SHP77 (cell line): Measurements from ENCODE around the gene EFCAB11.

ENCODE experiments used
- DNase-seq, 2 experiments: peaks; one replicate each; lab custom pipeline; 2025; lab: John Stamatoyannopoulos, UW

The EFCAB11 gene, protein sequence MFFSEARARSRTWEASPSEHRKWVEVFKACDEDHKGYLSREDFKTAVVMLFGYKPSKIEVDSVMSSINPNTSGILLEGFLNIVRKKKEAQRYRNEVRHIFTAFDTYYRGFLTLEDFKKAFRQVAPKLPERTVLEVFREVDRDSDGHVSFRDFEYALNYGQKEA

GRCh38 chr14:89954070-89955021 lies at the start of gene EFCAB11:
TSS of gene EFCAB11 (minus strand) at chr14:89954730. CDS start at chr14:89954660, 70 bp downstream.
- DNase-seq = peak; percentile 99

DNA sequence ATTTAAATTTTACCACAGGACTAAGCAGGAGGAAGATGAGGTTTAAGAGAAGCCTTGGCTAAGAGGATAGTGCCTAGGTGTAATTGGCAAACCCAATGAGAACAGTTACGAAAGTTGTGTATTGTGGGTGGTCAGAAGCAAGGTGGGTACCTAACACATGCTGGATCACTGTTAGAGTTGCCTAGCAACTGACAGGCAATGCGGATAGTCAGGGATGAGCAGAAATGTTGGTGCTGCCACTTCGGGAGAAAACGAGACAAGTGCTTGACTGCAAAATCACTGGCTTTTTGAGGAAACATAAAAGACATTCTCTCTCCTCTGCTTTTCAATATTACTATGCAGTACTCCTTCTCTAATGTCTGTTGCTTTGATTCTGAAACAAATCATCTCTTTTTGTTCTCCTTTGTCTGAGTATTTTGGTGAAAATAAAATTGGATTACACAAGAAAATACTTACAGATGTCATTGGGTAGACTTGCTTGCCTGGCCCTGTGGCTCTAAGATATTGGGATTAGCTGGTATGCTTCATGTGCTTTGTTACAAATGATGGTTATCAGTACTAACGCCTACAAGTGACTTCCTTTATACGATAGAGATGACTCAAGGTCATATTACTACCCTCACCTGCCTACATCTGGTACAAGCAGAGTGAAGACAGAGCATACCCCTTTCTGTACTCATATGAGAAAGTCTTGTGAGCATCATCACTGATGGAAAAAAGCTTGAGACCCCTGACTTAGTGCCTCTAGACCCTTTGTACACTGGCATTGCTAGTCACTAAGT lies 49.2 kb upstream of the EFCAB11 start:
- DNase-seq = no peak

- DNase-seq = no peak
Observed at GRCh38 chr14:90000935-90001334, 46.4 kb upstream of the EFCAB11 start.

- DNase-seq = no peak
Observed at GRCh38 chr14:89996963-89997362, 42.4 kb upstream of the EFCAB11 start.

DNA sequence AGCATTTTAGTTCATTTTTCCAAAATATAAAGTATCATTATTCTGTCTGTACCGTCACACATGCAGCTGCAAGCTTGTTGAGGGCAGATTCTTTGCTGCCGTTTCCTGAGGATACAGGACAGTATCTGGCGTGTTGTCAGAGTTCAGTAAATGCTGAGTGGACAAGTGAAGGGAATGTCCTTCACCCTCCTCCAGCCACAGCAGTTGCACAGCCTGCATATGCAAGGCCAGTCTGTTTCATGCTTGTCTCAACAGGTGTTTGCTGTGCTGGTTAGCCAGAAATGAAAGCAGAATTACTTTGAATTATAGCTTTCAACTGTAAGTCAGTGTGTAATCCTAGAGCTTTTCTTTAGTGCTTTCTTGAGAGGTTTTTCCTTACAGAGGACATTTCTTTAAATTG lies 37.7 kb upstream of the EFCAB11 start:
- DNase-seq = no peak

DNA sequence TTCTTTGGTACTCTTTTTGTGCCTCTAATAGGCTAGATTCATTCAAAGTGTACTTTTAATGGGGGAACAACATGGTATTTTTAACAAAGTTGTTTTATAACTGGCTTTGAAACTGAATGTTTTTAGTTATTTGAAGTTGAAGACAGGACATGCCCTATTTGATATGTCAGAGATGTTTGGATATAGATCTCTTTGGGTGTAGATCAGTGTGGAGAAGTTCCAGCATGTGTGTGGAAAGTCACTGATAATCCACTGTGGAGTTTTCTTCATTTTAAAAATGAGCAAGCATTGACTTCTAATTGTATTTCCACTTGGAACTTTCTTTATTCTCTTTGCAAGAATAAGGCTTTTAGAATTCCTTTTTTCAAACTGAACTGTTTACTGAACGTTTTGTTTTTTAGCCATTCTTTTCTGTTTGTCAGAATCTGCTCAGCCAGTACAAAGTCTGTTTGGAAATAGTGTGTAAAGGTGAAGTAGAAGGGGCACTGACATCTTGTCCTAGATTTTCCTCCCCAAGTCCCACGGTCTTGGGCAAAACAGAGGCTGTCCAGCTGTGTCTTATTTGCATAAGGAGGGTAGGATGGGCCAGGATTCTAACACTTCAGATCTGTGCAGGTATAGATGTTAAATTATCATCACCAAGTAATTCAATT lies 36.2 kb upstream of the EFCAB11 start:
- no peak for DNase-seq

- no peak for DNase-seq
Observed at GRCh38 chr14:89990218-89990617, 35.7 kb upstream of the EFCAB11 start.

GRCh38 chr14:89988787-89989186 lies 34.3 kb upstream of the EFCAB11 start:
- no peak for DNase-seq

GRCh38 chr14:89987161-89987475 lies 32.6 kb upstream of the EFCAB11 start:
- DNase-seq = no peak

DNA sequence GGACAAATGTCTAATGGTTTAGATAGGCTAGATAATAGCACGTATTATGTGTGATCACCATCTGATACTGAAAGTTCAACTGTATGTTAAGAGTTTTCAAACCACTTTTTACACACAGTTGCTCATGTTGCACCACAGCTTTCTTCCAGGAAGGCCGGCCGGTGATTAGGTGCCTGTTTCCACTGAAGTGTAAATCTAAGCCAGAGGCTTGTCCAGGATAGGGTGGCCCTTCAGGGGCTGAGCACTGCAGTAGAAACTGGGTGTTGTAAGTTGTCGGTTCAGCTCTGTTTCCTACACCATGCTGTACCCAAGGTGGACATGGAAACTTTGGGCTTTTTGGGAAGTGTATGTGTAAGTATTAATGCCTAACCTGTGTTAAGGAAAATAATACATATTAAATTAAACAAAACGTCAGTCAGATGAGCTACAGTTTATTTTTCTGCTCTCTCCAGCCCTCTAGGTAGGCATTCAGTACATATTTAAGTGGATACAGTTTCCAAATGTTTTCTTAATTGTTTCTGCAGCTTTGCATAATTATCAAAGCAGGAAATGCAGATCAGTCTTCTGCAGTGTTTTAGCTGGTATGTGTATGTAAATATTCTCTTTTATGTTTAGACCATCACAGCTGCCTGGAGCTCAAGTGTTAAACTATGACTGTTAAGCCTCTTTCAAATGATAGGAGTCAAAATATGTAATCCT lies 32.1 kb upstream of the EFCAB11 start:
- DNase-seq = no peak

GRCh38 chr14:89983375-89983774 lies 28.8 kb upstream of the EFCAB11 start:
- DNase-seq = no peak

GRCh38 chr14:89978656-89979055 lies 24.1 kb upstream of the EFCAB11 start:
- no peak for DNase-seq

DNA sequence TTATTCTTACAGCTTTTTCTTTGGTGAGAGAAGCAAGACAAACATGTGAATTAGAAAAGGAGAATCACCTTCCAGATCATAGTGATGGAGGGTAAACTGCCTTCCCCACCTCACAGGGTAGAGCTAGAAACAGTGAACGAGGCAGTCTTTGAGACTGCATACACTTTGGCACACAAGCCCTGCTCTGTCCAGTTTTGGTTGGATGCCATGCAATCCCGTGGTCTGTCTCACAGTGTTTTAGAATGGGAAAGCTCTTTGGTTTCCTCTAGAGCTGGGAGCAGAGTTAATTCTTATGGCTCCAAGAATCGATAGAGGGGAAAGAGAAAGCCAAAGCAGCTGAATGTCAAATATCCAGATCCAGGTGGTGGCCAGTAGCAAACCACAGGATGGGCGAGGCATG lies 23.1 kb upstream of the EFCAB11 start:
- DNase-seq = no peak

- peak; percentile 10 to 36 for DNase-seq
Observed at GRCh38 chr14:89973234-89973823, 18.8 kb upstream of the EFCAB11 start.

GRCh38 chr14:89965839-89966238 lies 11.3 kb upstream of the EFCAB11 start:
- no peak for DNase-seq

DNA sequence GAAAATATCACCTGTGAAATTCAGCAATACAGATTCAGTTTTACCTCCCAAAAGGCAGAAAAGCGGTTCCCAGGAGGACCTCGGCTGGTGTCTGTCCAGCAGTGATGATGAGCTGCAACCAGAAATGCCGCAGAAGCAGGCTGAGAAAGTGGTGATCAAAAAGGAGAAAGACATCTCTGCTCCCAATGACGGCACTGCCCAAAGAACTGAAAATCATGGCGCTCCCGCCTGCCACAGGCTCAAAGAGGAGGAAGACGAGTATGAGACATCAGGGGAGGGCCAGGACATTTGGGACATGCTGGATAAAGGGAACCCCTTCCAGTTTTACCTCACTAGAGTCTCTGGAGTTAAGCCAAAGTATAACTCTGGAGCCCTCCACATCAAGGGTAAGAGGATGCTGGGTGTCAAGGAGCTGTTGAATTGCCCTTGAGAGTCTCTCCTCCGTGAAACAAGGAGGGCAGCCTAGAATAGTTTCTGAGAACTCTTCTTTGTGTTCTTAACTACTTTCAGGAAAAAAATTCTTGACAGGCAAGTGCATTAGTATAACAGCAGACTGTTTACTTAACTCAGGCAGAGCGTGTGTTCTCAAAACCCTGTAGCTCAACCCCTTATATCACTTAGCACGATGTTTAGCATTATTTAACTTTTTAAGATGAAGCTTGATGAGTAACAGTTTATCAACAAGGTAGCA lies 8.9 kb upstream of the EFCAB11 start:
- DNase-seq = no peak

- no peak for DNase-seq
Observed at GRCh38 chr14:89960914-89961313, 6.4 kb upstream of the EFCAB11 start.

- no peak for DNase-seq
Observed at GRCh38 chr14:89959853-89960445, 5.4 kb upstream of the EFCAB11 start.

- DNase-seq = no peak
Observed at GRCh38 chr14:89958966-89959365, 4.4 kb upstream of the EFCAB11 start.

DNA sequence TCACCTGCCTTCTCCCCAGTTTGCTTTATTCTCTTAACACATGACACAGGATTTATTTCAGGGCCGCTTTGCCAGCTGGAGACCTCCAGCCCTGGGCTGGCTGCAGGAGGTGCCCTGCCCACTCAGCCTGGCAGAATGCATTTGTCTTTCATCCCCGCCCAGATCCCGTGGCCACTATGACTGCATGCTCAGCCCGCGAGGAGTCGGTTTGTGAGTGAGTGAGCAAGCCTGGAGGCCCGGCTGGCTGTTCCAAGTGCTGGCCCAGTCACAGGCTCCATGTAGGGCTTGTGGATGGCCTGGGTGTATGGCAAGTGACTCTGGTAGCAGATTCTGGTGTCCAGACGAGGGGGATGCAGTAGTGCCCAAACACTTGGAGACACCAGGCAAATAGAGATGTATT lies 3.3 kb upstream of the EFCAB11 start:
- no peak for DNase-seq
